IMR-90 (cell line): ENCODE results near the gene RIOX2. TPM values are rescaled to one million over a fixed set of nuclear protein-coding genes. Genes with fewer than 3 reads are reported as not detected.

Source experiments
- ATAC-seq: fragments of 200-7000 bp; cut with Tn5 transposase; 2 replicates; pipeline ENCODE4 v1.9.1; 2020; ENCODE audit warnings: low read depth, mild to moderate bottlenecking, moderate library complexity
- BruUV-seq: library from RNA; stranded (reverse); fragments of 400-500 nt; replicated peaks from 2 replicates; lab custom pipeline; 2021; lab: Mats Ljungman, UMichigan
- CTCF ChIA-PET: fragments of 300-600 bp; formaldehyde crosslinking; extraction: SDS; loops from one replicate; lab custom pipeline; 2021; ENCODE audit warnings: antibody characterized with exemption; lab: Yijun Ruan, JAX
- POLR2A ChIA-PET: fragments of 300-600 bp; sonication (Branson Sonifier 250); formaldehyde crosslinking; loops from one replicate; lab custom pipeline; 2022; ENCODE audit warnings: antibody characterized with exemption; ENCODE audit not compliant: unreplicated experiment; lab: Charles Lee
- DNase-seq: peaks from one replicate; pipeline ENCODE4 v3.0.0; 2013
- H2AFZ ChIP-seq: replicated peaks from 2 replicates; pipeline ENCODE3; 2013; ENCODE audit warnings: low read length, mild to moderate bottlenecking; ENCODE audit not compliant: poor library complexity
- H2AK5ac ChIP-seq: 2 replicates; pipeline ENCODE4 v1.6.1; 2013; ENCODE audit warnings: low read depth, low read length, inconsistent platforms
- H2AK9ac ChIP-seq: replicated peaks from 2 replicates; pipeline ENCODE3; 2013; ENCODE audit warnings: mild to moderate bottlenecking, low read depth, low read length, moderate library complexity; ENCODE audit not compliant: poor library complexity
- H2BK120ac ChIP-seq: 2 replicates; pipeline ENCODE4 v1.6.1; 2013; ENCODE audit warnings: low read depth, low read length, inconsistent platforms
- H2BK15ac ChIP-seq: 3 replicates; pipeline ENCODE4 v1.6.1; 2013; ENCODE audit warnings: low read depth, low read length, inconsistent platforms
- H2BK20ac ChIP-seq: 2 replicates; pipeline ENCODE4 v1.6.1; 2013; ENCODE audit warnings: low read depth, mild to moderate bottlenecking, inconsistent platforms, low read length, moderate library complexity
- H2BK5ac ChIP-seq: 2 replicates; pipeline ENCODE4 v1.6.1; 2013; ENCODE audit warnings: mild to moderate bottlenecking, low read depth, low read length, inconsistent platforms; ENCODE audit not compliant: poor library complexity, severe bottlenecking
- H3K14ac ChIP-seq: replicated peaks from 2 replicates; pipeline ENCODE4 v1.6.1; 2013; ENCODE audit warnings: low read depth, low read length, inconsistent platforms
- H3K18ac ChIP-seq: 2 replicates; pipeline ENCODE4 v1.6.1; 2013; ENCODE audit warnings: low read depth, low read length, control low read depth
- H3K23ac ChIP-seq: 2 replicates; pipeline ENCODE4 v1.6.1; 2013; ENCODE audit warnings: low read depth, low read length, inconsistent platforms
- H3K27ac ChIP-seq: 2 replicates; pipeline ENCODE4 v1.5.1; 2013; ENCODE audit warnings: mild to moderate bottlenecking, control low read depth, low read length; ENCODE audit not compliant: insufficient read depth
- H3K27me3 ChIP-seq: 2 replicates; pipeline ENCODE4 v1.6.1; 2013; ENCODE audit warnings: low read length; ENCODE audit not compliant: control insufficient read depth, insufficient read depth
- H3K36me3 ChIP-seq: 2 replicates; pipeline ENCODE4 v1.6.1; 2013; ENCODE audit warnings: low read length, mixed read lengths; ENCODE audit not compliant: control insufficient read depth, insufficient read depth
- H3K4ac ChIP-seq: 2 replicates; pipeline ENCODE4 v1.6.1; 2013; ENCODE audit warnings: low read depth, low read length, inconsistent platforms
- H3K4me1 ChIP-seq: 2 replicates; pipeline ENCODE4 v1.6.1; 2013; ENCODE audit warnings: low read length, mixed read lengths; ENCODE audit not compliant: control insufficient read depth, insufficient read depth
- H3K4me2 ChIP-seq: 2 replicates; pipeline ENCODE4 v1.6.1; 2013; ENCODE audit warnings: low read depth, mild to moderate bottlenecking, control low read depth, low read length, moderate library complexity
- H3K4me3 ChIP-seq: 2 replicates; pipeline ENCODE4 v1.5.1; 2013; ENCODE audit warnings: low read depth, mild to moderate bottlenecking, control low read depth, low read length, moderate library complexity; ENCODE audit not compliant: insufficient read depth
- H3K56ac ChIP-seq: 2 replicates; pipeline ENCODE4 v1.6.1; 2013; ENCODE audit warnings: low read length, inconsistent platforms; ENCODE audit not compliant: insufficient read depth; ENCODE audit errors: extremely low read depth
- H3K79me1 ChIP-seq, 2 experiments: 2 replicates each; pipeline ENCODE4 v1.6.1; 2013; ENCODE audit warnings: low read length in 2 of 2, inconsistent platforms in 1 of 2, low read depth in 1 of 2
- H3K9ac ChIP-seq: 2 replicates; pipeline ENCODE4 v1.6.1; 2013; ENCODE audit warnings: low read depth, low read length, control low read depth
- H3K9me1 ChIP-seq: 2 replicates; pipeline ENCODE4 v1.6.1; 2013; ENCODE audit warnings: low read length, inconsistent platforms; ENCODE audit not compliant: insufficient read depth
- H3K9me3 ChIP-seq: 2 replicates; pipeline ENCODE4 v1.6.1; 2013; ENCODE audit warnings: low read length; ENCODE audit not compliant: control insufficient read depth, insufficient read depth
- H4K20me1 ChIP-seq: 2 replicates; pipeline ENCODE4 v1.6.1; 2013; ENCODE audit warnings: low read length, inconsistent platforms; ENCODE audit not compliant: insufficient read depth
- H4K5ac ChIP-seq: 2 replicates; pipeline ENCODE4 v1.6.1; 2013; ENCODE audit warnings: mild to moderate bottlenecking, low read depth, low read length, control low read depth
- H4K8ac ChIP-seq, 2 experiments: 2 replicates each; pipeline ENCODE4 v1.6.1; 2013; ENCODE audit warnings: low read depth in 2 of 2, low read length in 2 of 2, control low read depth in 1 of 2, inconsistent platforms in 1 of 2
- H4K91ac ChIP-seq: 2 replicates; pipeline ENCODE4 v1.6.1; 2013; ENCODE audit warnings: low read depth, low read length, inconsistent platforms; ENCODE audit not compliant: insufficient read depth
- MAZ ChIP-seq: IDR thresholded peaks from 2 replicates; pipeline ENCODE4 v1.6.1; 2012; ENCODE audit warnings: low read depth, mild to moderate bottlenecking, low read length, improper control_type of control experiment, moderate library complexity, borderline replicate concordance
- WGBS, 2 experiments: methylation state at CpG; one replicate each; pipeline versions ENCODE4 v1.1.5 to v1.1.7; 2013; ENCODE audit warnings: missing lambda C conversion rate in 2 of 2; ENCODE audit not compliant: insufficient read length in 1 of 2; ENCODE audit errors: extremely low coverage in 2 of 2; 5-methylcytosine and 5-hydroxymethylcytosine counted together
- dilution Hi-C: fragments of 300-500 bp; cut with HindIII; formaldehyde crosslinking; loops from one replicate; pipeline ENCODE4 v1.14.3; 2018; ENCODE audit warnings: low sequenced_read_pairs; ENCODE audit not compliant: unreplicated experiment
- in situ Hi-C: fragments of 300-500 bp; cut with MboI; formaldehyde crosslinking; loops from 3 replicates; pipeline ENCODE4 v1.14.3; 2019; ENCODE audit warnings: low sequenced_read_pairs, inconsistent platforms, mixed read lengths
- intact Hi-C: fragments of 100-400 bp; cut with micrococcal nuclease; formaldehyde crosslinking; loops from 2 replicates; pipeline ENCODE4 v1.10.0; 2022
- polyA plus RNA-seq, 3 experiments: library from polyadenylated mRNA; depleted of rRNA; stranded (reverse); fragments of >200 nt; gene quantifications; 2 replicates each; pipeline ENCODE4 v1.2.3, GENCODE V29; 2012; ENCODE audit warnings: low replicate concordance in 1 of 3
- total RNA-seq: library from RNA; depleted of rRNA; stranded (reverse); fragments of >200 nt; gene quantifications from 2 replicates; pipeline ENCODE4 v1.2.3, GENCODE V29; 2012

Gene RIOX2
- total and polyA plus RNA-seq, 2 of the 4 experiments (the other 2 are of a cell fraction) = 17.2 to 26.7 TPM

DNA sequence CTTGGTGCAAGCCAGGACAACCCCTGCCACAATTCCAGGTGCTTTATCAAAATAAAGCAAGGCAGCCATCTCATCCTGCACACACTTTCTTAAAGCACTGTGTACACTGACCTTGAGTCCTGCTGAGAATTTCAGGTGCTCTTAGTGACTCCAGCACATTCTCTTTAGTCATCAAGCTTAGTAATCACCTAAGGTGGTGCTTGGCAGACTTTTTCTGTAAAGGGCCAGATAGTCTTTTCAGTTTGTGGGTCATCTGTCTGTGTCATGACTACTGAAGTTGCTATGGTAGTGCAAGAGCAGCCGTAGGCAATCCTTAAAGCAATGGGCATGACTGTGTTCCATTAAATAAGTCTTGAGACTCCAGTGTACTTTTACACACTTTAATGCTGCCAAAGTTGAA, 36.4 kb downstream of the RIOX2 start:
- no peak overlapping the region for H3K4me2 ChIP-seq
- no peaks in the 10 kb centered on the region for H3K27me3 ChIP-seq
- ATAC-seq (no peak), DNase-seq (no peak)
- no peak overlapping the region for H4K91ac ChIP-seq
- dilution Hi-C loops (no loop called here), in situ Hi-C loops (no loop called here), intact Hi-C loops (no loop called here)
- no peaks in the 10 kb centered on the region for H3K79me1 ChIP-seq
- no peak overlapping the region for H2BK15ac ChIP-seq
- no peak overlapping the region for H2AK9ac ChIP-seq
- WGBS, 2 experiments = no CpG with 5 or more reads among the region's 1 CpG
- H3K4me1 ChIP-seq = no peaks in the 10 kb centered on the region; the same call in 1 of the 2 replicates
- H3K27ac ChIP-seq = no peak overlapping the region
- no peak overlapping the region for H3K4ac ChIP-seq
- H3K9ac ChIP-seq = no peak overlapping the region
- no peak overlapping the region for H3K18ac ChIP-seq
- no peak overlapping the region for H2AK5ac ChIP-seq
- no TSS peak for BruUV-seq
- no peak overlapping the region for H2BK20ac ChIP-seq
- ChIA-PET CTCF (no interaction called here), POLR2A (no interaction called here)
- H3K9me3 ChIP-seq = no peaks in the 10 kb centered on the region
- H3K9me1 ChIP-seq = peaks cover 3% of the 10 kb centered on the region
- H4K5ac ChIP-seq = no peak overlapping the region
- H3K56ac ChIP-seq = no peak overlapping the region
- H2BK120ac ChIP-seq = no peak overlapping the region
- H2BK5ac ChIP-seq = no peak overlapping the region
- TF ChIP-seq MAZ = no peak
- no peak overlapping the region for H3K4me3 ChIP-seq
- no peak overlapping the region for H3K23ac ChIP-seq
- no peak overlapping the region for H3K14ac ChIP-seq
- H4K20me1 ChIP-seq = no peaks in the 10 kb centered on the region
- H2AFZ ChIP-seq = no peak overlapping the region
- peaks cover 15% of the 10 kb centered on the region for H3K36me3 ChIP-seq
- H4K8ac ChIP-seq = no peak overlapping the region
